ENCODE results near the gene DPP10.

The DPP10 gene

GRCh38 chr2:114805195-114805594 is 362.8 kb downstream of the DPP10 start:
- TF ChIP-seq EZH2 (IDR thresholded peaks at IDR 0.05; ENCODE audit: borderline replicate concordance, low read length) (no peak), CTCF (IDR thresholded peaks at IDR 0.05; ENCODE audit: low read length) (no peak)
- no peaks in the 10 kb centered on the region for H3K27me3 ChIP-seq (ENCODE audit: insufficient read depth, low read length)
- H3F3A ChIP-seq (ENCODE audit: insufficient read depth, low read length): no peaks in the 10 kb centered on the region
- H3K9me3 ChIP-seq (ENCODE audit: low read length): no peaks in the 10 kb centered on the region
- no peak overlapping the region for H3K27ac ChIP-seq (ENCODE audit: low read depth, low read length, poor library complexity, severe bottlenecking)
- no peaks in the 10 kb centered on the region for H3K79me2 ChIP-seq (ENCODE audit: insufficient read depth, low read length)
- no peaks in the 10 kb centered on the region for H3K36me3 ChIP-seq (ENCODE audit: insufficient read depth, low read length)
- no peak overlapping the region for H3K4me2 ChIP-seq (ENCODE audit: low read length)
- no peak overlapping the region for H3K4me3 ChIP-seq (ENCODE audit: low read depth, low read length, poor library complexity, severe bottlenecking)
- no peak overlapping the region for H3K9ac ChIP-seq (ENCODE audit: low read length)
- H3K4me1 ChIP-seq (ENCODE audit: insufficient read depth, low read length, severe bottlenecking): no peaks in the 10 kb centered on the region
- H2AFZ ChIP-seq (ENCODE audit: low read length): no peak overlapping the region
- H4K20me1 ChIP-seq (ENCODE audit: insufficient read depth, low read length): no peaks in the 10 kb centered on the region
- no peaks in the 10 kb centered on the region for H3K9me2 ChIP-seq (ENCODE audit: low read depth, low read length)

- Histone ChIP-seq H3K4me3 (ENCODE audit: low read depth, low read length, poor library complexity, severe bottlenecking) (no peak overlapping the region), H3K9me2 (ENCODE audit: low read depth, low read length) (no peaks in the 10 kb centered on the region), H3K4me2 (ENCODE audit: low read length) (no peak overlapping the region), H3K9me3 (ENCODE audit: low read length) (no peaks in the 10 kb centered on the region), H3K9ac (ENCODE audit: low read length) (no peak overlapping the region), H3K27ac (ENCODE audit: low read depth, low read length, poor library complexity, severe bottlenecking) (no peak overlapping the region), H3F3A (ENCODE audit: insufficient read depth, low read length) (no peaks in the 10 kb centered on the region), H4K20me1 (ENCODE audit: insufficient read depth, low read length) (no peaks in the 10 kb centered on the region), H3K4me1 (ENCODE audit: insufficient read depth, low read length, severe bottlenecking) (no peaks in the 10 kb centered on the region), H3K27me3 (ENCODE audit: insufficient read depth, low read length) (no peaks in the 10 kb centered on the region), H3K36me3 (ENCODE audit: insufficient read depth, low read length) (no peaks in the 10 kb centered on the region), H2AFZ (ENCODE audit: low read length) (no peak overlapping the region), H3K79me2 (ENCODE audit: insufficient read depth, low read length) (no peaks in the 10 kb centered on the region)
- TF ChIP-seq EZH2 (IDR thresholded peaks at IDR 0.05; ENCODE audit: borderline replicate concordance, low read length): no peak
- no peak for TF ChIP-seq CTCF (IDR thresholded peaks at IDR 0.05; ENCODE audit: low read length)
Observed at GRCh38 chr2:114810092-114810491, 367.7 kb downstream of the DPP10 start.

- H3K27me3 ChIP-seq (ENCODE audit: insufficient read depth, low read length): no peaks in the 10 kb centered on the region
- H3K27ac ChIP-seq (ENCODE audit: low read depth, low read length, poor library complexity, severe bottlenecking): no peak overlapping the region
- H3K4me2 ChIP-seq (ENCODE audit: low read length): no peak overlapping the region
- no peaks in the 10 kb centered on the region for H4K20me1 ChIP-seq (ENCODE audit: insufficient read depth, low read length)
- no peak overlapping the region for H2AFZ ChIP-seq (ENCODE audit: low read length)
- no peaks in the 10 kb centered on the region for H3K9me3 ChIP-seq (ENCODE audit: low read length)
- H3K4me3 ChIP-seq (ENCODE audit: low read depth, low read length, poor library complexity, severe bottlenecking): no peak overlapping the region
- no peaks in the 10 kb centered on the region for H3K4me1 ChIP-seq (ENCODE audit: insufficient read depth, low read length, severe bottlenecking)
- H3F3A ChIP-seq (ENCODE audit: insufficient read depth, low read length): no peaks in the 10 kb centered on the region
- no peak for TF ChIP-seq EZH2 (IDR thresholded peaks at IDR 0.05; ENCODE audit: borderline replicate concordance, low read length)
- no peak overlapping the region for H3K9ac ChIP-seq (ENCODE audit: low read length)
- no peaks in the 10 kb centered on the region for H3K79me2 ChIP-seq (ENCODE audit: insufficient read depth, low read length)
- H3K9me2 ChIP-seq (ENCODE audit: low read depth, low read length): no peaks in the 10 kb centered on the region
- H3K36me3 ChIP-seq (ENCODE audit: insufficient read depth, low read length): no peaks in the 10 kb centered on the region
Observed at GRCh38 chr2:114812261-114812660, 369.8 kb downstream of the DPP10 start.

- no peaks in the 10 kb centered on the region for H3F3A ChIP-seq (ENCODE audit: insufficient read depth, low read length)
- no peaks in the 10 kb centered on the region for H3K9me2 ChIP-seq (ENCODE audit: low read depth, low read length)
- no peak overlapping the region for H2AFZ ChIP-seq (ENCODE audit: low read length)
- H3K4me3 ChIP-seq (ENCODE audit: low read depth, low read length, poor library complexity, severe bottlenecking): no peak overlapping the region
- no peaks in the 10 kb centered on the region for H3K79me2 ChIP-seq (ENCODE audit: insufficient read depth, low read length)
- no peak overlapping the region for H3K27ac ChIP-seq (ENCODE audit: low read depth, low read length, poor library complexity, severe bottlenecking)
- H4K20me1 ChIP-seq (ENCODE audit: insufficient read depth, low read length): no peaks in the 10 kb centered on the region
- H3K36me3 ChIP-seq (ENCODE audit: insufficient read depth, low read length): no peaks in the 10 kb centered on the region
- H3K4me1 ChIP-seq (ENCODE audit: insufficient read depth, low read length, severe bottlenecking): no peaks in the 10 kb centered on the region
- H3K27me3 ChIP-seq (ENCODE audit: insufficient read depth, low read length): no peaks in the 10 kb centered on the region
- H3K9me3 ChIP-seq (ENCODE audit: low read length): no peaks in the 10 kb centered on the region
- H3K9ac ChIP-seq (ENCODE audit: low read length): no peak overlapping the region
- no peak overlapping the region for H3K4me2 ChIP-seq (ENCODE audit: low read length)
- TF ChIP-seq EZH2 (IDR thresholded peaks at IDR 0.05; ENCODE audit: borderline replicate concordance, low read length) (no peak), CTCF (IDR thresholded peaks at IDR 0.05; ENCODE audit: low read length) (no peak)
Observed at GRCh38 chr2:114814355-114814754, 371.9 kb downstream of the DPP10 start.

Data from OCI-LY1 (cell line).